M059J (cell line): ENCODE results near the gene ISY1. TPM values are rescaled to one million over a fixed set of nuclear protein-coding genes. Genes with fewer than 3 reads are reported as not detected.
"Not testable (repeated sequence)": the region's sequence is repeated elsewhere in the genome, so short reads cannot be mapped to it uniquely, and the experiment has no call there.

Source experiments
- DNase-seq: peaks from one replicate; pipeline ENCODE4 v3.0.0-alpha.2; 2012; ENCODE audit warnings: low read depth
- total RNA-seq: library from RNA; depleted of rRNA; stranded (reverse); fragments of >200 nt; shearing (Covaris generic); gene quantifications from 2 replicates; pipeline ENCODE4 v1.2.3, GENCODE V29; 2014

The ISY1 gene
- total RNA-seq, 1 experiment from 2014 or later = 70.7 TPM

- no peak for DNase-seq
These were observed 5.9 kb upstream of the ISY1 start for GRCh38 chr3:129166579-129167332.

DNA sequence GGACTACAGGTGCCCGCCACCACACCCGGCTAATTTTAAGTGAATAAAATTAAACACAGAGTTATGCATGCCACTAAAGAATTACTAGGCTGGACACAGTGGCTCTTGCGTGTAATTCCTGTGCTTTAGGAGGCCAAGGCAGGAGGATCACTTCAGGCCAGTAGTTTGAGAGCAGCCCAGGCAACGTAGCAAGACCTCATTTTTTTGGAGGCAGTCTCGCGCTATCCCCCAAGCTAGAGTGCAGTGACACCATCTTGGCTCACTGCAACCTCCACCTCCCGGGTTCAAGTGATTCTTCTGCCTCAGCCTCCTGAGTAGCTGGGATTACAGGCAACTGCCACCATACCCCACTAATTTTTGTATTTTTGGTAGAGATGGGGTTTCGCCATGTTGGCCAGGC lies 4.7 kb upstream of the ISY1 start:
- not testable (repeated sequence) for DNase-seq

- DNase-seq = no peak
These were observed 3.6 kb upstream of the ISY1 start for GRCh38 chr3:129164500-129164899.

DNA sequence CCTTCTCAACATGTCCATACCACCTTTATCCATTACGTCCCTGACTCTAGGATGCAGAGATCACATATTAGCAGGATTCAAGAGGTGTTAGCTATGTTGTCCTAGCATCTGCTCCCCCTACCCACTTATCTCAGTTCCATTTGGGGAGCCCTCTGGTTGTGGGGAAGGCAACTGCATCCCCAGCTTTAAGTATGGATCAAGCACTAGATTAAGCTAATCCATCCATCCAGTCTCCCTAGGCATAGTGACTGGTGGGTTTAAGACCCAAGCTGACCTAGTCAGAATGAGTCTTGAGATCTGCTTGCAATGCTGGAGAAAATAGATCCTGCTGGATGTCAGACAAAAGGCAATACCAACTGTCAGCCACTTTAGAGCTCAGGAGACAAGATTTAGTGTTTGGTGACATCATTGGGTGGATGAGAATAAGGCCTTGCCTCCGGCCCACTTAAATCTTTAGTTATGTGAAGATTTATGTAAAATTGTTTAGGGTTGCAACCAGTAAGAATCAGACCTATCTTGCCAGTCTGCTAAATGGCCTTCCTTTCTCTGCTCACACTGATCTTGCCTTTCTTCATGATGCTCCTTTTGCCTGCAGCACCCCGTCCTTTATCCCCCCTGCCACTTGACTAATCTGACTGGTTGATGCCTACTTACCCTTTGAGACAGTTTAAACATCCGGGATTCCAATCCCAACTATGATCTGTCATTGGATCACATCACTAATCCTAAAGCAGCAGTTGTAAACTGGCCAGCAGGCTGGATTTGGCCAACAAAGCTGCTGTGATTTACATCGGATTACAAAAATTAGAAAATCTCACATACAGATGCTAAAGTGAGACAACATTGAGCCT lies 2.1 kb upstream of the ISY1 start:
- peak; percentile 24 for DNase-seq

DNA sequence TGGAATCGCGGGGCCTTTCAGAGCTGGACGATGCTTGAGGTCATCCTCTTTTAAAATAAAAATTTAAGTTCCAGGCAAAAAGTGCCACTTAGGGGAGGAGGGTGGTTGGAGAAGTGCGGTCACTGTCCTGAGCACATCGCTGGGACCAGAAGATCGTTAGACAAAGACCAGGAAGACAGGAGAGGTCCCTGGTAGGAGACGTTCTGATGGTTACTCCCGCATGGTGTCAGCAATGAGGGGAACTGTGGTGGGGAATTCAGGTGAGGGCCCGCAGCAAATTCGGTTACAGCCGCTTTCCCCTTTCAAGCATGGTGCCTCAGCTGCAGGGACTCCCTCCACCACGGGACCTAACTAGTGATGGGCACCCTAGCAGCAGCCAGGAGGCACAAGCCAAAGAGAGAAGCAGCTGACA lies 1.0 kb upstream of the ISY1 start:
- peak; percentile 45 for DNase-seq

GRCh38 chr3:129144786-129145185 lies 16.1 kb downstream of the ISY1 start:
- no peak for DNase-seq

GRCh38 chr3:129141011-129141410 lies 19.9 kb downstream of the ISY1 start:
- DNase-seq = not testable (repeated sequence)

GRCh38 chr3:129139911-129140310 lies 21.0 kb downstream of the ISY1 start:
- DNase-seq = no peak

- DNase-seq = not testable (repeated sequence)
These were observed 24.6 kb downstream of the ISY1 start for GRCh38 chr3:129136275-129136674.

DNA sequence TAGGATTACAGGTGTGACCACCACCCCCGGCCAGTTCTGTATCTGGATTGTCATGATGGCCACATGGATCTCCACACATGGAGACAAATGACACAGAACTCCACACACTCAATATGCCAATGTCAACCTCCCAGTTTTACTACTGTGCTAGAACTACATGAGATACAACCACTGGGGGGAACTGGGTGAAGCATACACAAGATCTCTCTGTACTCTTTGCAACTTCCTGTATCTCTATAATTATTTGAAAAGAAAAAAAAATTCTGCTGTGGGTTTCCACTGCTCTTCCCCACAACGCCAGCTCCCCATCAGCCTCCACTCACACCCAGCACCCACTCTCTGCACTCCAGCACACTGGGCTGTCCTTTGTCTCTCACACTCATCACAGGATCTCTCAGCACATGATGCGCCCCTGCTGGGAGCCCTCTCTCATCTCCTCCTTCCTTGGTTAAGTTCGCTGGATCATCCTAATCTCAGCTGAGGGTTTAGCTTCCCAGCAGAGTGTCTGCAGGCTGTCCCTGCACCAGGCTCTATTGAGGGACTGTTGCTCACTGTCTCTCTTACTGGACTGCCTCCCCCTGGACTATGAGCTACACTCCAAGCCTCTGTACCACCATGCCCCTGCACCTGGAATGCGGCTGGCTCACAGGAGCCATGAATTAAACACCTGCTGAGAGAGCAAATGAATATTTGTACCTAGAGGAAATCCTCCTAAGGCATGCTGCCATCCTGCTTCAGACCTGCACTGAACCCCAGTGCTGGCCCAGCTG lies 28.6 kb downstream of the ISY1 start:
- no peak for DNase-seq

DNA sequence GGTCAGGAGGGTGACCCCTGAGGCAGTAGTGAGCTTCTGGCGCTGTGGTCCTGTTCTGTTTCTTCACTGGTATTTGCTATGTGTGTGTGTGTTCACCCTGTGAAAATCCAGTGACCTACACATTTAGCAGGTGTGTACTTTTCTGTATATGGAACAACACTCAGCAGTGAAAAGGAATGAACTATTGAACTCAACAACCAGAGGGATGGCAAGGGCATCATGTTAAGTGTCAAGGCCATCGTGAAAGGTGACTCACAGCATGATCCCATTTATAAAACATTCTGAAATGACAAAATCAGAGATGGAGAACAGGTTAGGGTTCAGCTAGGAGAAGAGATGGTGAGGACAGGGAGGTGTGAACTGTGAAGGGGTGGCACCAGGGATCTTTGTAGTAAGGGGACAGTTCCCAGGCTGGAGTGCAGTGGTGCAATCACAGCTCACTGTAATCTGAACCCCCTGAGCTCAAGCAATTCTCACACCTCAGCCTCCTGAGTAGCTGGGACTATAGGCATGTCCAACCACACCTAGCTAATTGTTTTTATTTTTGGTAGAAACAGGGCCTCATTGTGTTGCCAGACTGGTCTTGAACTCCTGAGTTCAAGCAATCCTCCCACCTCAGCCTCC lies 29.3 kb downstream of the ISY1 start:
- DNase-seq = no peak

- DNase-seq = no peak
These were observed 30.5 kb downstream of the ISY1 start for GRCh38 chr3:129130291-129130813.

DNA sequence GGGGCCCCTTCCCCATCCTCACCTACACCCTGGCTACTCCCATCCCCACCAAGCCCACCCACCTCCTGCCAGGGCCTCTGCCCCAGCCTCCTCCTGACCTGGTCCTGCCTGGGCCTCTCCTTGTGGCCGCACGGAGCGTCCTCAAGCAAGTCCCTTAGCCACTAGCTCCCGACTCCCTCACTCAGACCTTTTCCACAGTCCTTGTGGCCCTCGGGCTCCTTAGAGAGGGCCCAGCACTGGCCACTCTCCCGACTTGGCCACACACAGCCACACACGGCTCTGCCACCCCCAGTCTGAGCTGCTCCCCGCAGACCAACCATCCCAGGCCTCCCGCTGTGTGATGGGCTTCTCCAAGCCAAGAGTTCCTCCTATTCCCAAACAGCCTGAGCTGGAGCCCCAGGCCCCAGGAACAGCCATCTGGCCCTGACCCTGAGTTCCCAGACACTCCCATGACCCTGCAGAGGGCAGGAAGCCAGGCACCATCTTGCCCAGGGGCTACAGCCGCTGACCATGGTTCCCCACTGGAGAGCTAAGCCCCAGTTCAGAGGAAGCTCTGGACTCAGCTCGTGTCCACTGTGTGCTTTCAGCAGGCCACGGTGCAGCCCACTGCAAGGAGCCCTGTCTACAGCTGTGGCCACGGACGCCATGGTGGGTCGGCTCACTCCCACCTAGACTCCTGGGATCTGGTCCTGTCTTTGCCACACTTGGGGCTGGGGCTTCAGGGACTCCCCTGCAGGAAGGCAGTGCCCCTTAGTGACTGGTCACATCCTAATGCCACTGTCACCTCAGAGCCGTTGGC lies 32.3 kb downstream of the ISY1 start:
- DNase-seq = no peak

GRCh38 chr3:129126726-129127280 lies 34.1 kb downstream of the ISY1 start:
- no peak for DNase-seq

GRCh38 chr3:129123314-129124060 lies 37.4 kb downstream of the ISY1 start:
- peak; percentile 65 for DNase-seq

DNA sequence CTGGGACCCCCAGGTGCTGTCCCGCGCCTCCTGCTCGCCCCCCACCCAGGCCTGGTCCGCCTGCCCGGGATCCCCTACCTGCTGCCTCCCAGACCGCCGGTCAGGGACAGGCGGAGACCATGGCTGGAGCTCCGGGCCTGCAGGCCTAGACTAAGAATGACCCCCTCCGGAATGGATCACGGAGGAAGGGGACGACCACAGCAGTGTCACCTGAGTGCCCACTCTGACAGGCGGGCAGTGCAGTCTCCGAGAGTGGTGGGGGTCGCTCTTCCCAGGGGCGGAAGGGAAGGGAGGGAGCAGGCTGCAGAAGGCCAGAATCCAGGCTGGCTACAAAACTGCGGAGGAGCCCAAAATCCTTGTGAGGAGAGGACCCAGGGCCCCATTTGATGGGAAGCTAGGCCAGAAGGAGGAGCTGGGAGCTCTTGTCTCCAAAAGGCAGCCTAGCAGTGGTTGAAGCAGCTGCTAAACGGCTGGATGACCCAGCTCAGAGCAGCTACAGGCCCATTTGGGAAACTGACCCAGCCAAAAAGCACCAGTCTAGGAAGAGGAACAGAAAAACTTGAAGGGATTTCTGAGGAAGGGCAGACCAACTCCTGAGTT lies 38.4 kb downstream of the ISY1 start:
- peak; percentile 36 for DNase-seq

GRCh38 chr3:129121792-129122411 lies 39.0 kb downstream of the ISY1 start, which contains the start of gene RAB43:
TSS of gene RAB43 (minus strand) at chr3:129121804. CDS start at chr3:129121489, 315 bp downstream.
- peak; percentile 68 for DNase-seq

DNA sequence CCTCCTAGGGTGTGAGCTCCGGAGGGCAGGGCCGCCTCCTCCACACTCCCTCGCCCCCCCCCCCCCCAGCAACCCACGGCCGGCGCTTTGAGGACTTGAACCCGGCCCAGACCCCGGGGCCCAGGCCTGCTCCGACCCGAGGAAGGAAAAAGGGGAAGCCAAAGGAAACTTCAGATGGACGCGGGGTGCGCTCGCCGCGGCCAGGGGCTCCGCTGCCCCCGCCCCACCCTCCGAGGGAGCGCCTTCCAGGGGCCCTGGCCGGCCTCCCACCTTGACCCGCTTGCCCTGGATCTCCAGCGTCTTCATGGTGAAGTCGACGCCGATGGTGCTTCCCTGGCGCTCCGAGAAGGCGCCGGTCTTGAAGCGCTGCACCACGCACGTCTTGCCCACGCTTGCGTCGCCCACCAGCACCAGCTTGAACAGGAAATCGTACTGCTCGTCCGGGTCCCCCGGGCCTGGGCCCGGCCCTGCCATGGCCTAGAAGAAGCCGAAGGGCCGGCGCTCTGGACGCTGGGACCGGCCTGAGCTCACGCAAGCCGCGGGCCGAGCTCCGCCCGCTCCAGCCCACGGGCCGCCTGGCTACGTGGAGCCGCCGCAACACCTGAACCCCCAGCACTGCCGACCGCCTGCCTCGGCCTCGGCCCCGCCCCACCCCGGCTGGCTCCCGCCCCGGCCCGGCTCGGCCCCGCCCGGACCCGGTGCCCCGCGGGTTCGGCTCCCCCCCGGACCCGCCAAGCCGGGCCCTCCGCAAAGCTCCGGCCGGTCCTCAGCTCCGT lies 39.7 kb downstream of the ISY1 start:
- no peak for DNase-seq
